H1 (cell line): Measurements from ENCODE around the gene TSPEAR.

Experiments used
- ATF2 ChIP-seq: IDR thresholded peaks from 2 replicates; pipeline ENCODE4 v1.6.1; 2012; ENCODE audit warnings: low read length, inconsistent platforms
- CEBPB ChIP-seq: IDR thresholded peaks from 2 replicates; pipeline ENCODE4 v1.6.1; 2012; ENCODE audit warnings: low read depth, low read length
- CHD2 ChIP-seq: IDR thresholded peaks from 2 replicates; pipeline ENCODE4 v1.6.1; 2012; ENCODE audit warnings: low read length, improper control_type of control experiment
- EP300 ChIP-seq, 2 experiments: IDR thresholded peaks; 1 replicate in 1 of 2; 2 replicates in 1 of 2; pipeline ENCODE4 v1.6.1; 2011 to 2012; ENCODE audit warnings: low read depth in 2 of 2, low read length in 2 of 2, mild to moderate bottlenecking in 2 of 2, borderline replicate concordance in 1 of 2, inconsistent platforms in 1 of 2, moderate library complexity in 1 of 2
- GTF2F1 ChIP-seq: IDR thresholded peaks from 2 replicates; pipeline ENCODE4 v1.6.1; 2012; ENCODE audit warnings: low read depth, low read length, improper control_type of control experiment, borderline replicate concordance
- PHF8 ChIP-seq: fragments of 200-600 bp; sonication (generic); conservative IDR thresholded peaks from 2 replicates; pipeline ENCODE4 v1.7.1; 2012; ENCODE audit warnings: low read depth, mild to moderate bottlenecking, inconsistent platforms, low read length, moderate library complexity
- SIRT6 ChIP-seq: IDR thresholded peaks from one replicate; pipeline ENCODE4 v1.7.1; 2012; ENCODE audit warnings: low read length, inconsistent platforms
- USF2 ChIP-seq: IDR thresholded peaks from 2 replicates; pipeline ENCODE4 v1.6.1; 2011; ENCODE audit warnings: low read length, improper control_type of control experiment
- ZNF274 ChIP-seq: IDR thresholded peaks from 2 replicates; pipeline ENCODE4 v1.7.0; 2012; ENCODE audit warnings: low read length, borderline replicate concordance; ENCODE audit errors: extremely low read depth

- TF ChIP-seq CHD2, result no peak
- TF ChIP-seq GTF2F1, result no peak
- no peak for TF ChIP-seq SIRT6
- no peak for TF ChIP-seq PHF8
- no peak for TF ChIP-seq EP300 (IDR thresholded peaks at IDR 0.05; ENCODE audit: borderline replicate concordance in 1 of 2, low read depth in 2 of 2, low read length in 2 of 2)
- TF ChIP-seq ATF2, result no peak
- TF ChIP-seq USF2, result no peak
- TF ChIP-seq ZNF274, result no peak
- TF ChIP-seq CEBPB, result no peak
Observed at GRCh38 chr21:44579056-44579832, 132.1 kb downstream of the TSPEAR start.
